Body of pancreas (tissue), 4 donors: ENCODE results near the gene UPK3A. TPM values are rescaled to one million over a fixed set of nuclear protein-coding genes. Genes with fewer than 3 reads are reported as not detected.

Experiments
- ATAC-seq: fragments of 150-250 bp; one replicate; pipeline ENCODE4 v1.9.1; 2016
- DNase-seq, 4 donors: peaks; one replicate each; pipeline ENCODE4 v3.0.0-alpha.2; 2019
- H3K27ac ChIP-seq, 4 donors: fragments of 200-600 bp; sonication (generic); 1 replicate in 3 of 4; 2 replicates in 1 of 4; pipeline versions ENCODE4 v1.5.1 to v1.6.1; 2016 to 2019; ENCODE audit warnings: mild to moderate bottlenecking in 1 of 4, mixed read lengths in 1 of 4, moderate library complexity in 1 of 4
- H3K27me3 ChIP-seq, 2 donors: fragments of 200-600 bp; sonication (generic); one replicate each; pipeline ENCODE4 v1.6.0; 2016; ENCODE audit warnings: mild to moderate bottlenecking in 1 of 2
- H3K36me3 ChIP-seq, 2 donors: fragments of 200-600 bp; sonication (generic); replicated peaks in 1 of 2; 2 replicates each; pipeline ENCODE4 v1.5.1; 2016; ENCODE audit warnings: low read depth in 2 of 2; ENCODE audit not compliant: insufficient read depth in 1 of 2
- H3K4me1 ChIP-seq: fragments of 200-600 bp; sonication (generic); one replicate; pipeline ENCODE4 v1.6.0; 2016
- H3K4me3 ChIP-seq, 2 donors: fragments of 200-600 bp; sonication (generic); 1 replicate in 1 of 2; 2 replicates in 1 of 2; pipeline ENCODE4 v1.5.1; 2016 to 2019
- H3K9me3 ChIP-seq, 3 donors: fragments of 200-600 bp; sonication (generic); 1 replicate in 2 of 3; 2 replicates in 1 of 3; pipeline ENCODE4 v1.5.1; 2016
- POLR2A ChIP-seq, 3 donors: fragments of 450-650 bp; IDR thresholded peaks; one replicate each; pipeline ENCODE4 v1.6.1; 2016; ENCODE audit warnings: antibody characterized with exemption in 3 of 3, mild to moderate bottlenecking in 2 of 3
- WGBS, 2 donors: methylation state at CpG; one replicate each; pipeline ENCODE4 v1.1.5; 2017; 5-methylcytosine and 5-hydroxymethylcytosine counted together
- intact Hi-C: fragments of 100-400 bp; cut with DNase I; formaldehyde crosslinking; loops from one replicate; pipeline ENCODE4 v1.15.1; 2023
- total RNA-seq, 2 donors: library from RNA; depleted of rRNA; stranded (reverse); fragments of >200 nt; gene quantifications; one replicate each; pipeline ENCODE4 v1.1.0, GENCODE V29; 2016
- TF ChIP-seq, protein P1 (sequence below), 7 experiments: fragments of 450-650 bp in 4 of 7; fragments of 200-600 bp in 3 of 7; sonication (generic) in 3 of 7; IDR thresholded peaks; one replicate each; pipeline ENCODE4 v1.5.1; 2016 to 2019; ENCODE audit warnings: antibody characterized with exemption in 7 of 7

The UPK3A gene
- total RNA-seq, 2 donors from 2014 or later = not detected

DNA sequence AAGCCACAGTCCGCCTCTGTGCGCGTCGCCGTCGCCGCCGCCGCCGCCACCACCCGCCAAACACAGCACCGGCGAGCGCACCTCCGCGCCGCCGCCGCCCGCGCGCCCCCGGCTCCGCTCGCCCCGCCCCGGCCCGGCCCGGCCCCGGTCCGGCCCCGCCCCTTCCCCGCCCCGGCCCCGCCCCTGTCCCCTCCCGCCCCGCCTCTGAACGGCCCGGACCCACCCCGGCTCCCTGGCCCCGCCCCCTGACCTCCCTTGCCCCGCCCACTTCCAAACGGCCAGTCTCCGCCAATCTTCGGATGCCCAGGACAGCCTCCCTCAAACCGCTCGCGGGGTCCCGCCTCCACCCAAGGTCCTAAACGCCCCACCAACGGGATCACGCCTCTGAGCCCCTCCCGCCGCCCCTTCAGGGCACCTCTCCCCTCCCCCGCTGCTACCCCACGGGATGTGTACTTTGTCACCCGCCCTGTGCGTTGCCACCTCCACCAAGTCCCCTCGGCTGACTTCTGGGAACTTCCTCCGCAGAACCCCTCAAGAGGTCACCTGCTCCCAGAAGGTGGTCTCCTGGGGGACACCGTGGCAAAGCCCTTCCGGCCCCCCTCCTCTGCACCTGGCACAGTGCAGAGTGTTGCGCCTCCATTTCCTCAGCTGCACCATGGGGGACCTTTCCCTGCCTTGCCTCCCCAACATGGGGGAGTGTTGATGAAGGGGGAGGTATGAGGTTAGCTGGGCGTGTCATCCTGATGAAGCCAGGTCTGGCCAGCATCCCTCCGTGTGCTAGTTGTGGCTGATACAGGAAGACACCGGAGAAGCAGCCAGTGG is 43.7 kb upstream of the UPK3A start, which contains the start of gene KIAA0930:
Gene KIAA0930 (minus strand): TSS at position 85 of the 822 bp plus-strand sequence. CDS start 191 bp downstream, outside the sequence.
- WGBS, 2 donors = 19 to 50% methylated on average over 10 to 23 of the region's 66 CpGs
- no peak for TF ChIP-seq POLR2A (IDR thresholded peaks at IDR 0.05)
- TF ChIP-seq, protein P1, sequence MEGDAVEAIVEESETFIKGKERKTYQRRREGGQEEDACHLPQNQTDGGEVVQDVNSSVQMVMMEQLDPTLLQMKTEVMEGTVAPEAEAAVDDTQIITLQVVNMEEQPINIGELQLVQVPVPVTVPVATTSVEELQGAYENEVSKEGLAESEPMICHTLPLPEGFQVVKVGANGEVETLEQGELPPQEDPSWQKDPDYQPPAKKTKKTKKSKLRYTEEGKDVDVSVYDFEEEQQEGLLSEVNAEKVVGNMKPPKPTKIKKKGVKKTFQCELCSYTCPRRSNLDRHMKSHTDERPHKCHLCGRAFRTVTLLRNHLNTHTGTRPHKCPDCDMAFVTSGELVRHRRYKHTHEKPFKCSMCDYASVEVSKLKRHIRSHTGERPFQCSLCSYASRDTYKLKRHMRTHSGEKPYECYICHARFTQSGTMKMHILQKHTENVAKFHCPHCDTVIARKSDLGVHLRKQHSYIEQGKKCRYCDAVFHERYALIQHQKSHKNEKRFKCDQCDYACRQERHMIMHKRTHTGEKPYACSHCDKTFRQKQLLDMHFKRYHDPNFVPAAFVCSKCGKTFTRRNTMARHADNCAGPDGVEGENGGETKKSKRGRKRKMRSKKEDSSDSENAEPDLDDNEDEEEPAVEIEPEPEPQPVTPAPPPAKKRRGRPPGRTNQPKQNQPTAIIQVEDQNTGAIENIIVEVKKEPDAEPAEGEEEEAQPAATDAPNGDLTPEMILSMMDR (IDR thresholded peaks at IDR 0.05) = no peak
- DNase-seq (peak; percentile 76 to 83 (median 82)), ATAC-seq (peak; percentile 82)
- Histone ChIP-seq H3K36me3 (no peaks in the 10 kb centered on the region), H3K27ac (peak within 1 kb of the TSS; percentile 62 to 80 (median 74)), H3K27me3 (no peaks in the 10 kb centered on the region), H3K4me3 (peak within 1 kb of the TSS; percentile 23 to 26), H3K4me1 (peaks cover 58% of the 10 kb centered on the region), H3K9me3 (no peaks in the 10 kb centered on the region)
- intact Hi-C loops = no loop called here

- DNase-seq (peak; percentile 72 to 90 (median 86)), ATAC-seq (peak; percentile 19)
- Histone ChIP-seq H3K4me1 (peaks cover 69% of the 10 kb centered on the region), H3K9me3 (no peaks in the 10 kb centered on the region), H3K27me3 (no peaks in the 10 kb centered on the region), H3K4me3 (no peak overlapping the region), H3K36me3 (no peaks in the 10 kb centered on the region), H3K27ac (peak overlapping the region; percentile 63 to 77 (median 73))
- intact Hi-C loops = no loop called here
- TF ChIP-seq, protein P1 (IDR thresholded peaks at IDR 0.05) = peak in 2 of 7 experiments; percentile 8 to 21
- TF ChIP-seq POLR2A (IDR thresholded peaks at IDR 0.05) = no peak
- WGBS, 2 donors = 19 to 46% methylated on average over 5 to 7 of the region's 7 CpGs
These were observed 42.0 kb upstream of the UPK3A start for GRCh38 chr22:45242778-45243191.

GRCh38 chr22:45244916-45245315 is 39.8 kb upstream of the UPK3A start:
- no peak overlapping the region for H3K4me3 ChIP-seq
- peaks cover 61% of the 10 kb centered on the region for H3K4me1 ChIP-seq
- intact Hi-C loops = no loop called here
- ATAC-seq = no peak
- no peaks in the 10 kb centered on the region for H3K36me3 ChIP-seq
- no peaks in the 10 kb centered on the region for H3K27me3 ChIP-seq
- H3K9me3 ChIP-seq = no peaks in the 10 kb centered on the region
- peak overlapping the region; percentile 92 to 99 (median 95) for H3K27ac ChIP-seq
- 70 to 75% methylated on average over 4 of the region's 4 CpGs for WGBS, 2 donors
- TF ChIP-seq POLR2A (IDR thresholded peaks at IDR 0.05) = no peak
- TF ChIP-seq, protein P1 (IDR thresholded peaks at IDR 0.05) = no peak
- DNase-seq = no peak

GRCh38 chr22:45246060-45246985 is 38.4 kb upstream of the UPK3A start:
- 5 to 19% methylated on average over 12 to 13 of the region's 13 CpGs for WGBS, 2 donors
- Histone ChIP-seq H3K27me3 (no peaks in the 10 kb centered on the region), H3K4me3 (no peak overlapping the region), H3K9me3 (no peaks in the 10 kb centered on the region), H3K36me3 (no peaks in the 10 kb centered on the region), H3K27ac (peak overlapping the region; percentile 92 to 99 (median 95)), H3K4me1 (peaks cover 52% of the 10 kb centered on the region)
- DNase-seq (peak; percentile 88 to 96 (median 95)), ATAC-seq (peak; percentile 97)
- intact Hi-C loops = no loop called here
- peak in 2 of 3 donors; percentile 36 to 49 for TF ChIP-seq POLR2A (IDR thresholded peaks at IDR 0.05)
- TF ChIP-seq, protein P1 (IDR thresholded peaks at IDR 0.05) = no peak
